K562 (cell line): ENCODE measurements around the gene ZP1. TPM values are rescaled to one million over a fixed set of nuclear protein-coding genes. Genes with fewer than 3 reads are reported as not detected.

Source experiments
- ARHGAP35 ChIP-seq: fragments of 450-650 bp; IDR thresholded peaks from 2 replicates; pipeline ENCODE4 v1.6.1; 2018; ENCODE audit not compliant: partially characterized antibody
- CBX2 ChIP-seq: fragments of 200-600 bp; sonication (generic); IDR thresholded peaks from one replicate; pipeline ENCODE4 v1.6.1; 2012; ENCODE audit warnings: mild to moderate bottlenecking, low read length, inconsistent platforms; ENCODE audit not compliant: insufficient read depth, poor library complexity, severe bottlenecking
- CEBPZ ChIP-seq: fragments of 150-350 bp; IDR thresholded peaks from 2 replicates; pipeline ENCODE4 v1.6.1; 2014; ENCODE audit warnings: low read depth, mild to moderate bottlenecking, low read length, borderline replicate concordance
- FOXO4 ChIP-seq: fragments of 450-650 bp; formaldehyde crosslinking; IDR thresholded peaks from 2 replicates; pipeline ENCODE4 v1.4.0; 2020; ENCODE audit warnings: mild to moderate bottlenecking, moderate library complexity
- GATA2 ChIP-seq: sonication (generic); formaldehyde crosslinking; IDR thresholded peaks from 2 replicates; pipeline ENCODE4 v1.4.0; 2020; ENCODE audit warnings: mild to moderate bottlenecking, missing genetic modification reagents
- HDAC1 ChIP-seq, 2 experiments: fragments of 450-650 bp; IDR thresholded peaks; 2 replicates each; pipeline ENCODE4 v1.6.1; 2016 to 2017; ENCODE audit warnings: inconsistent platforms in 1 of 2, mild to moderate bottlenecking in 1 of 2, moderate library complexity in 1 of 2
- MCM7 ChIP-seq, 2 experiments: fragments of 450-650 bp; IDR thresholded peaks; 2 replicates each; pipeline ENCODE4 v1.6.1; 2016 to 2018
- MEF2D ChIP-seq: conservative IDR thresholded peaks from 2 replicates; pipeline ENCODE4 v1.6.1; 2016; ENCODE audit warnings: low read depth, missing genetic modification characterization, missing compliant biosample characterization
- MTA1 ChIP-seq: fragments of 450-650 bp; IDR thresholded peaks from 2 replicates; pipeline ENCODE4 v1.6.1; 2017; ENCODE audit warnings: borderline replicate concordance
- NONO ChIP-seq, 2 experiments: fragments of 200-400 bp in 1 of 2; fragments of 450-650 bp in 1 of 2; formaldehyde crosslinking in 1 of 2; IDR thresholded peaks; 2 replicates each; pipeline ENCODE4 v1.6.1; 2017; ENCODE audit warnings: low read depth in 2 of 2, mild to moderate bottlenecking in 2 of 2, moderate library complexity in 2 of 2, low read length in 1 of 2
- RAD21 ChIP-seq, 2 experiments: fragments of 250-450 bp in 1 of 2; fragments of 450-650 bp in 1 of 2; sonication (Bioruptor Pico) in 1 of 2; formaldehyde crosslinking in 1 of 2; IDR thresholded peaks in 1 of 2; conservative IDR thresholded peaks in 1 of 2; 2 replicates each; pipeline versions ENCODE4 v1.4.0 to v1.8.0; 2020 to 2022; ENCODE audit warnings: mild to moderate bottlenecking in 2 of 2, moderate library complexity in 1 of 2
- RAD51 ChIP-seq: fragments of 450-650 bp; IDR thresholded peaks from 2 replicates; pipeline ENCODE4 v1.7.1; 2016; ENCODE audit warnings: low read depth, mild to moderate bottlenecking, borderline replicate concordance
- SMARCA5 ChIP-seq: fragments of 450-650 bp; IDR thresholded peaks from 2 replicates; pipeline ENCODE4 v1.6.1; 2016
- SRSF9 ChIP-seq: fragments of 200-400 bp; formaldehyde crosslinking; IDR thresholded peaks from 2 replicates; pipeline ENCODE4 v1.6.1; 2017; ENCODE audit warnings: low read depth, low read length, borderline replicate concordance
- STAT5B ChIP-seq: fragments of 250-450 bp; sonication (Bioruptor Pico); IDR thresholded peaks from 2 replicates; pipeline ENCODE4 v1.8.0; 2021; ENCODE audit warnings: mild to moderate bottlenecking, inconsistent platforms
- TAL1 ChIP-seq: fragments of 450-650 bp; IDR thresholded peaks from 2 replicates; pipeline ENCODE4 v1.6.1; 2016; ENCODE audit warnings: mild to moderate bottlenecking
- ZFP91 ChIP-seq: sonication (generic); formaldehyde crosslinking; IDR thresholded peaks from 2 replicates; pipeline ENCODE4 v1.8.0; 2022; ENCODE audit warnings: mild to moderate bottlenecking, missing genetic modification reagents
- ZNF3 ChIP-seq: fragments of 250-450 bp; sonication (Bioruptor Pico); IDR thresholded peaks from 2 replicates; pipeline ENCODE4 v1.5.0; 2021; ENCODE audit warnings: mild to moderate bottlenecking, moderate library complexity
- ZNF507 ChIP-seq: conservative IDR thresholded peaks from 2 replicates; pipeline ENCODE4 v1.6.1; 2017; ENCODE audit warnings: missing genetic modification characterization, missing compliant biosample characterization
- polyA plus RNA-seq, 8 experiments: library from polyadenylated mRNA; depleted of rRNA in 4 of 8; stranded (reverse) in 5 of 8; unstranded in 3 of 8; fragments of >200 nt; fragmentation: Nextera tagmentation in 2 of 8; fragmentation: Illumina TruSeq in 1 of 8; extraction: Ambion mirVana in 2 of 8; extraction: Trizol in 1 of 8; gene quantifications; 2 replicates each; pipeline versions ENCODE4 v1.2.1 to v1.2.3, GENCODE V29; 2011 to 2014; ENCODE audit warnings: inconsistent platforms in 1 of 8, missing spikeins in 1 of 8
- total RNA-seq, 7 experiments: library from RNA; depleted of rRNA in 6 of 7; stranded (reverse); fragments of >200 nt in 6 of 7; fragmentation: Illumina TruSeq in 2 of 7; extraction: Trizol in 2 of 7; gene quantifications; 2 replicates each; pipeline versions ENCODE4 v1.2.1 to v1.2.3, GENCODE V29; 2011 to 2021; ENCODE audit warnings: low replicate concordance in 1 of 7
- TF ChIP-seq, protein P1 (sequence below): fragments of 250-450 bp; sonication (Bioruptor Pico); IDR thresholded peaks from 2 replicates; pipeline ENCODE4 v1.9.0; 2021; ENCODE audit warnings: mild to moderate bottlenecking

ZP1 gene
- total and polyA plus RNA-seq, 9 of the 15 experiments (the other 6 are each of a cell fraction or from before 2014, with no cell fraction given), result 0.11 to 0.15 TPM; not detected in 7

GRCh38 chr11:60863550-60864521 lies 3.5 kb upstream of the ZP1 start (continued):
- no peak for TF ChIP-seq ZNF507 (tag)
- TF ChIP-seq TAL1, result peak; percentile 63; the same call in 1 of the 2 replicates
- no peak; the same call in 1 of the 2 replicates for TF ChIP-seq SMARCA5
- TF ChIP-seq ZFP91 (CRISPR knock-in tag), result peak; percentile 52; the same call in 1 of the 2 replicates
- TF ChIP-seq CEBPZ, result no peak
- no peak for TF ChIP-seq MTA1
- no peak for TF ChIP-seq RAD51
- peak; percentile 58 to 66; a peak in 2 of 4 replicates for TF ChIP-seq HDAC1 (IDR thresholded peaks at IDR 0.05)
- TF ChIP-seq, protein P1, sequence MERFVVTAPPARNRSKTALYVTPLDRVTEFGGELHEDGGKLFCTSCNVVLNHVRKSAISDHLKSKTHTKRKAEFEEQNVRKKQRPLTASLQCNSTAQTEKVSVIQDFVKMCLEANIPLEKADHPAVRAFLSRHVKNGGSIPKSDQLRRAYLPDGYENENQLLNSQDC (CRISPR knock-in tag), result no peak
- TF ChIP-seq STAT5B (CRISPR knock-in tag), result no peak
- TF ChIP-seq GATA2 (CRISPR knock-in tag), result peak; percentile 72
- TF ChIP-seq NONO (IDR thresholded peaks at IDR 0.05; ENCODE audit: low read depth in 2 of 2, low read length in 1 of 2), result no peak
- no peak for TF ChIP-seq ZNF3 (CRISPR knock-in tag)
- TF ChIP-seq MEF2D (tag), result no peak
- no peak for TF ChIP-seq ARHGAP35
- TF ChIP-seq FOXO4 (CRISPR knock-in tag), result no peak
- no peak for TF ChIP-seq CBX2
- TF ChIP-seq MCM7 (IDR thresholded peaks at IDR 0.05), result no peak
- no peak for TF ChIP-seq SRSF9
- no peak for TF ChIP-seq RAD21 (CRISPR knock-in tag; conservative IDR thresholded peaks at IDR 0.05 in 1 of 2, IDR thresholded peaks at IDR 0.05 in 1 of 2)
